ENCODE results near the gene EFNB1. TPM values are rescaled to one million over a fixed set of nuclear protein-coding genes. Genes with fewer than 3 reads are reported as not detected.

EFNB1 gene
- total and polyA plus RNA-seq, 10 of the 15 experiments (the other 5 are each of a cell fraction or from before 2014, with no cell fraction given): 0.02 to 1.0 (median 0.81) TPM; not detected in 1

GRCh38 chrX:68843992-68844391, 15.2 kb downstream of the EFNB1 start:
- no peaks in the 10 kb centered on the region for H3K4me1 ChIP-seq (ENCODE audit: control insufficient read depth, insufficient read depth, low read length)
- ChIA-PET SMC1A (ENCODE audit: uncharacterized antibody, unreplicated experiment) (no interaction called here), CTCF (interaction anchor here (1.1 kb wide), 1 partner anchor 16 kb away, joined by 3 read pairs; the partner anchor contains the start of gene EFNB1), RAD21 (ENCODE audit: unreplicated experiment) (interaction anchor here (0.6 kb wide), 1 partner anchor 364 kb away, joined by 3 read pairs; no protein-coding TSS in a partner anchor), POLR2A (no interaction called here)
- in situ Hi-C loops (cut with MboI): no loop called here
- H3K9ac ChIP-seq (ENCODE audit: control insufficient read depth, insufficient read depth, low read length): no peak overlapping the region
- no peak overlapping the region for H3K4me3 ChIP-seq
- no peaks in the 10 kb centered on the region for H3K79me2 ChIP-seq (ENCODE audit: control insufficient read depth, insufficient read depth, low read length)
- no peaks in the 10 kb centered on the region for H4K20me1 ChIP-seq (ENCODE audit: control insufficient read depth, insufficient read depth)
- no peak overlapping the region for H3K27ac ChIP-seq (ENCODE audit: control insufficient read depth, insufficient read depth)
- no TSS peak for BruUV-seq (replicated peaks)
- DNase-seq (ENCODE audit: low read depth, low spot score) (no peak), ATAC-seq (no peak), FAIRE-seq (no peak)
- TF ChIP-seq CHD1 (IDR thresholded peaks at IDR 0.05; ENCODE audit: low read depth, low read length) (no peak), ZNF274 (IDR thresholded peaks at IDR 0.05; ENCODE audit: insufficient read depth, insufficient read length) (no peak), GABPA (IDR thresholded peaks at IDR 0.05; ENCODE audit: low read depth) (no peak), RELB (IDR thresholded peaks at IDR 0.05; ENCODE audit: low read depth) (no peak), SIN3A (IDR thresholded peaks at IDR 0.05; ENCODE audit: low read depth, low read length) (no peak), ZSCAN29 (IDR thresholded peaks at IDR 0.05) (no peak), ASH2L (IDR thresholded peaks at IDR 0.05; ENCODE audit: borderline replicate concordance, low read depth) (no peak), FOXK2 (IDR thresholded peaks at IDR 0.05) (no peak)
- H3K27me3 ChIP-seq (replicated peaks in 1 of 2; ENCODE audit: control insufficient read depth in 2 of 2, insufficient read depth in 2 of 2, low read length in 1 of 2): no peaks in the 10 kb centered on the region
- H3K9me3 ChIP-seq (replicated peaks; ENCODE audit: control insufficient read depth, insufficient read depth, low read length): no peaks in the 10 kb centered on the region
- no peaks in the 10 kb centered on the region for H3K36me3 ChIP-seq (ENCODE audit: control insufficient read depth in 2 of 2, insufficient read depth in 2 of 2, low read length in 1 of 2)
- no peak overlapping the region for H3K4me2 ChIP-seq (ENCODE audit: control insufficient read depth, insufficient read depth)
- intact Hi-C loops (cut with micrococcal nuclease; ENCODE audit: unreplicated experiment): no loop called here
- H2AFZ ChIP-seq (ENCODE audit: control insufficient read depth, low read depth, low read length): no peak overlapping the region
- WGBS (ENCODE audit: insufficient coverage, insufficient replicate concordance, low lambda C conversion rate, missing lambda C conversion rate): 0% methylated on average over 1 of the region's 1 CpG
